GM23248 (cell line): ENCODE measurements around the gene IQSEC1. TPM values are rescaled to one million over a fixed set of nuclear protein-coding genes. Genes with fewer than 3 reads are reported as not detected.

ENCODE experiments used
- DNase-seq: peaks from one replicate; pipeline ENCODE4 v3.0.0-alpha.2; 2015
- H2AFZ ChIP-seq: fragments of 200-600 bp; sonication (generic); 2 replicates; pipeline ENCODE4 v1.6.1; 2016; ENCODE audit warnings: antibody characterized with exemption
- H3F3A ChIP-seq: fragments of 200-600 bp; sonication (generic); 2 replicates; pipeline ENCODE4 v1.6.1; 2016; ENCODE audit warnings: mild to moderate bottlenecking, antibody characterized with exemption, mixed run types; ENCODE audit not compliant: insufficient read depth
- H3K27ac ChIP-seq: fragments of 200-600 bp; sonication (generic); 2 replicates; pipeline ENCODE4 v1.5.1; 2016; ENCODE audit warnings: mild to moderate bottlenecking
- H3K27me3 ChIP-seq: fragments of 200-600 bp; sonication (generic); replicated peaks from 2 replicates; pipeline ENCODE4 v1.6.1; 2016; ENCODE audit warnings: mild to moderate bottlenecking; ENCODE audit not compliant: insufficient read depth
- H3K36me3 ChIP-seq: fragments of 200-600 bp; sonication (generic); 2 replicates; pipeline ENCODE4 v1.6.1; 2016; ENCODE audit warnings: low read depth, mild to moderate bottlenecking
- H3K4me1 ChIP-seq: fragments of 200-600 bp; sonication (generic); 2 replicates; pipeline ENCODE4 v1.6.1; 2016; ENCODE audit warnings: mild to moderate bottlenecking; ENCODE audit not compliant: insufficient read depth
- H3K4me2 ChIP-seq: fragments of 200-600 bp; sonication (generic); one replicate; pipeline ENCODE4 v1.6.1; 2016; ENCODE audit warnings: mild to moderate bottlenecking; ENCODE audit not compliant: unreplicated experiment
- H3K4me3 ChIP-seq: fragments of 200-600 bp; sonication (generic); 2 replicates; pipeline ENCODE4 v1.5.1; 2016; ENCODE audit warnings: mild to moderate bottlenecking
- H3K79me2 ChIP-seq: fragments of 200-600 bp; sonication (generic); 2 replicates; pipeline ENCODE4 v1.6.1; 2016; ENCODE audit warnings: mild to moderate bottlenecking; ENCODE audit not compliant: insufficient read depth
- H3K9ac ChIP-seq: fragments of 200-600 bp; sonication (generic); 2 replicates; pipeline ENCODE4 v1.6.1; 2016; ENCODE audit warnings: mild to moderate bottlenecking
- H3K9me2 ChIP-seq: fragments of 200-600 bp; sonication (generic); 2 replicates; pipeline ENCODE4 v1.6.1; 2016; ENCODE audit warnings: mixed run types, mild to moderate bottlenecking, moderate library complexity; ENCODE audit not compliant: insufficient read depth
- H3K9me3 ChIP-seq: fragments of 200-600 bp; sonication (generic); one replicate; pipeline ENCODE4 v1.6.1; 2017; ENCODE audit warnings: low read depth
- H4K20me1 ChIP-seq: fragments of 200-600 bp; sonication (generic); 2 replicates; pipeline ENCODE4 v1.6.0; 2016; ENCODE audit not compliant: insufficient read depth
- EZH2 ChIP-seq: fragments of 200-600 bp; sonication (generic); IDR thresholded peaks from 2 replicates; pipeline ENCODE4 v1.6.1; 2018; ENCODE audit warnings: antibody characterized with exemption, mild to moderate bottlenecking; ENCODE audit not compliant: insufficient read depth, poor library complexity, severe bottlenecking
- EZH2phosphoT487 ChIP-seq: fragments of 200-600 bp; sonication (generic); IDR thresholded peaks from 2 replicates; pipeline ENCODE4 v1.6.1; 2018; ENCODE audit warnings: antibody characterized with exemption, moderate library complexity, mild to moderate bottlenecking, low read depth; ENCODE audit not compliant: insufficient read depth
- WGBS, 2 experiments: methylation state at CpG; one replicate each; pipeline ENCODE4 v1.1.6; 2015 to 2017; ENCODE audit warnings: low lambda C conversion rate in 2 of 2, low coverage in 1 of 2; ENCODE audit errors: missing lambda C conversion rate in 2 of 2; 5-methylcytosine and 5-hydroxymethylcytosine counted together
- in situ Hi-C: fragments of 300-500 bp; cut with MboI; formaldehyde crosslinking; loops from 2 replicates; pipeline ENCODE4 v1.15.0; 2020
- polyA plus RNA-seq: library from polyadenylated mRNA; unstranded; fragments of >200 nt; fragmentation: Nextera tagmentation; extraction: Ambion mirVana; gene quantifications from 2 replicates; pipeline ENCODE4 v1.2.1, GENCODE V29; 2016
- total RNA-seq: library from RNA; depleted of rRNA; stranded (reverse); fragments of >200 nt; shearing (Covaris generic); gene quantifications from 2 replicates; pipeline ENCODE4 v1.2.3, GENCODE V29; 2014

Gene IQSEC1
- total and polyA plus RNA-seq, 2 experiments from 2014 or later = 5.1 to 21.6 TPM

- H3K36me3 ChIP-seq = no peaks in the 10 kb centered on the region
- H3K4me3 ChIP-seq = no peak overlapping the region
- no peaks in the 10 kb centered on the region for H3K9me3 ChIP-seq
- H3K4me2 ChIP-seq = no peak overlapping the region
- no peaks in the 10 kb centered on the region for H3K9me2 ChIP-seq
- 0 out of 2 replicates have a peak overlapping the region, but pooled peaks have one; percentile 15 for H3K9ac ChIP-seq
- no peak for DNase-seq
- H3F3A ChIP-seq = peaks cover 26% of the 10 kb centered on the region
- 72 to 75% methylated on average over 6 of the region's 6 CpGs for WGBS, 2 experiments
- in situ Hi-C loops = no loop called here
- no peaks in the 10 kb centered on the region for H3K27me3 ChIP-seq
- H3K27ac ChIP-seq = no peak overlapping the region
- H3K79me2 ChIP-seq = peaks cover 33% of the 10 kb centered on the region
- TF ChIP-seq EZH2 (no peak), EZH2phosphoT487 (no peak)
- no peaks in the 10 kb centered on the region for H4K20me1 ChIP-seq
- peaks cover 45% of the 10 kb centered on the region for H3K4me1 ChIP-seq
- no peak overlapping the region for H2AFZ ChIP-seq
These were observed 127.0 kb downstream of the IQSEC1 start for GRCh38 chr3:12946251-12946648.

GRCh38 chr3:12944849-12945248 is 128.4 kb downstream of the IQSEC1 start:
- in situ Hi-C loops = no loop called here
- TF ChIP-seq EZH2phosphoT487 (no peak), EZH2 (no peak)

GRCh38 chr3:12944413-12944812 is 128.8 kb downstream of the IQSEC1 start:
- Histone ChIP-seq H3K9ac (no peak overlapping the region), H3K9me3 (no peaks in the 10 kb centered on the region), H3K36me3 (no peaks in the 10 kb centered on the region), H4K20me1 (no peaks in the 10 kb centered on the region), H2AFZ (no peak overlapping the region), H3K4me1 (peaks cover 39% of the 10 kb centered on the region), H3K79me2 (peaks cover 16% of the 10 kb centered on the region; the same call in 1 of the 2 replicates), H3K4me3 (no peak overlapping the region), H3K9me2 (no peaks in the 10 kb centered on the region), H3K27ac (no peak overlapping the region), H3F3A (peaks cover 26% of the 10 kb centered on the region), H3K4me2 (no peak overlapping the region), H3K27me3 (no peaks in the 10 kb centered on the region)
- WGBS, 2 experiments = 52 to 53% methylated on average over 15 of the region's 15 CpGs
- peak; percentile 30 for DNase-seq
- no peak for TF ChIP-seq EZH2phosphoT487
- TF ChIP-seq EZH2 = no peak
- in situ Hi-C loops = no loop called here

More at GRCh38 chr3:12944849-12945248, 128.4 kb downstream of the IQSEC1 start:
- H3K4me2 ChIP-seq = no peak overlapping the region
- H3K9me2 ChIP-seq = no peaks in the 10 kb centered on the region
- no peaks in the 10 kb centered on the region for H3K27me3 ChIP-seq
- no peak overlapping the region for H3K27ac ChIP-seq
- no peaks in the 10 kb centered on the region for H3K9me3 ChIP-seq
- H3K79me2 ChIP-seq = peaks cover 19% of the 10 kb centered on the region; the same call in 1 of the 2 replicates
- peaks cover 43% of the 10 kb centered on the region for H3K4me1 ChIP-seq
- no peaks in the 10 kb centered on the region for H3K36me3 ChIP-seq
- 79 to 80% methylated on average over 6 of the region's 6 CpGs for WGBS, 2 experiments
- H2AFZ ChIP-seq = no peak overlapping the region
- no peak for DNase-seq
- peaks cover 26% of the 10 kb centered on the region for H3F3A ChIP-seq
- H4K20me1 ChIP-seq = no peaks in the 10 kb centered on the region
- no peak overlapping the region for H3K9ac ChIP-seq
- no peak overlapping the region for H3K4me3 ChIP-seq

DNA sequence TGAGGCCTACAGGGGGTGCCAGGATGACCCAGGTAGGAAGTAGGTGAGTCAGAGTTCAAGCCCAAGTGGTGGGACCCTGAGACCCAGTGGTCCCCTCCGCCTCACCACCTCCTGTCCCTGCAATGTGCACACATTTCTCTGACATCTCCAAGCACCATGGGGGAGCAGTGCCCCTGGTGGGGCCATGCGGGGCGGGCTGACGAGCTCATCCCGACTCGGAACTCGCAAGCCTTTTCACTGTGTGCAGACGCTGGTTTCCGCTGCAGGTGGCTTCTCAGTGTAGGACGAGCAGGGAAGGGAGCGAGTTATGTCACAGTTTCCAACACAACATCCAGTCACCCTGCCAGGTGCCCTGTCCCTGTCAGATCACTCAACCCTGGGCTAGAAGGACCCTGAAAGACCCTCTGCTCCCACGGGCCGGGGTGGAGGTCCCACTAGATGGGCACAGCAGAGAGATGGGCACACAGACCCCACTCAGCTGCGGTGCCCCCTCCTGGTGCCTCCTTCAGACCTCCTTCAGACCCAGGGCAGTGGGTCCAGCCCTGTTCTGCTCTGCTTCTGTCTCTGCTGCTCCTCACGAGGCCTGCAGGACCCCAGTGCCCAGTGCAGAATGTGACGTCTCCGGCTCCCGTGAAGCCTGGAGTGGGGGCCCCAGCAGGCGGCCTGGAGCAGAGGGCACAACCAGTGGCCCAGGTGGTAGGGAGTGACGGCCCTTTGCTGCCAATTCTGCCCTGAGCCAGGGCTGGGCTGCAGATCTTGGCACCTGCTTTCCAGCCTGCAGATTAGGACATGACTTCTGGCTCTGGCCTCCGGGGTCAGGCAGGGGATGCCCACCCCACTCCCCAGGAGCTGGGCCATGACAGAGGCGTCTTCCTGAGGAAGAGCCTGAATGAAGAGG is 129.9 kb downstream of the IQSEC1 start:
- WGBS, 2 experiments = 86 to 89% methylated on average over 21 to 22 of the region's 22 CpGs
- Histone ChIP-seq H3K9ac (no peak overlapping the region), H3K9me2 (no peaks in the 10 kb centered on the region), H4K20me1 (no peaks in the 10 kb centered on the region), H3K9me3 (no peaks in the 10 kb centered on the region), H2AFZ (no peak overlapping the region), H3K4me2 (no peak overlapping the region), H3K79me2 (peaks cover 16% of the 10 kb centered on the region; the same call in 1 of the 2 replicates), H3K36me3 (no peaks in the 10 kb centered on the region), H3K27ac (no peak overlapping the region), H3K4me1 (peaks cover 28% of the 10 kb centered on the region), H3F3A (peaks cover 20% of the 10 kb centered on the region; the same call in 1 of the 2 replicates), H3K27me3 (no peaks in the 10 kb centered on the region), H3K4me3 (no peak overlapping the region)
- DNase-seq = no peak
- TF ChIP-seq EZH2phosphoT487 (no peak), EZH2 (no peak)
- in situ Hi-C loops = no loop called here
